Measurements from ENCODE around the gene LYST. TPM values are rescaled to one million over a fixed set of nuclear protein-coding genes. Genes with fewer than 3 reads are reported as not detected.
"Not testable (repeated sequence)": the region's sequence is repeated elsewhere in the genome, so short reads cannot be mapped to it uniquely, and the experiment has no call there.

Gene LYST
- total RNA-seq, 2 donors from 2014 or later, result 21.9 to 41.7 TPM

- Histone ChIP-seq H3K9me3 (no peaks in the 10 kb centered on the region), H3K27me3 (replicated peaks; ENCODE audit: insufficient read depth) (no peaks in the 10 kb centered on the region), H3K4me1 (replicated peaks) (no peaks in the 10 kb centered on the region), H3K36me3 (no peaks in the 10 kb centered on the region), H3K27ac (no peak overlapping the region), H3K4me3 (no peak overlapping the region)
- no peak for DNase-seq (ENCODE audit: low spot score)
- 78% methylated on average over 4 of the region's 4 CpGs for WGBS
- TF ChIP-seq POLR2AphosphoS5 (IDR thresholded peaks at IDR 0.05) (no peak), CTCF (IDR thresholded peaks at IDR 0.05) (no peak), POLR2A (IDR thresholded peaks at IDR 0.05) (no peak)
- intact Hi-C loops (cut with DNase I), result no loop called here
Measured at GRCh38 chr1:235802573-235803346, 63.9 kb downstream of the LYST start.

GRCh38 chr1:235799264-235799663, 67.4 kb downstream of the LYST start:
- WGBS, result 90% methylated on average over 2 of the region's 2 CpGs
- H3K4me3 ChIP-seq, result no peak overlapping the region
- H3K36me3 ChIP-seq, result no peaks in the 10 kb centered on the region
- H3K9me3 ChIP-seq, result no peaks in the 10 kb centered on the region
- no peak for DNase-seq (ENCODE audit: low spot score)
- TF ChIP-seq POLR2A (IDR thresholded peaks at IDR 0.05), result no peak
- TF ChIP-seq POLR2AphosphoS5 (IDR thresholded peaks at IDR 0.05), result no peak
- no peaks in the 10 kb centered on the region for H3K4me1 ChIP-seq (replicated peaks)
- H3K27me3 ChIP-seq (replicated peaks; ENCODE audit: insufficient read depth), result no peaks in the 10 kb centered on the region
- intact Hi-C loops (cut with DNase I), result no loop called here
- no peak overlapping the region for H3K27ac ChIP-seq

- no peaks in the 10 kb centered on the region for H3K4me1 ChIP-seq (replicated peaks)
- no peaks in the 10 kb centered on the region for H3K36me3 ChIP-seq
- H3K27ac ChIP-seq, result no peak overlapping the region
- no peak overlapping the region for H3K4me3 ChIP-seq
- intact Hi-C loops (cut with DNase I), result no loop called here
- H3K27me3 ChIP-seq (replicated peaks; ENCODE audit: insufficient read depth), result no peaks in the 10 kb centered on the region
- no peak for TF ChIP-seq POLR2A (IDR thresholded peaks at IDR 0.05)
- TF ChIP-seq CTCF (IDR thresholded peaks at IDR 0.05), result no peak
- no peak for TF ChIP-seq POLR2AphosphoS5 (IDR thresholded peaks at IDR 0.05)
- 69% methylated on average over 7 of the region's 7 CpGs for WGBS
- DNase-seq (ENCODE audit: low spot score), result no peak
- H3K9me3 ChIP-seq, result no peaks in the 10 kb centered on the region
Measured at GRCh38 chr1:235791532-235792060, 75.1 kb downstream of the LYST start.

GRCh38 chr1:235790123-235790522, 76.6 kb downstream of the LYST start:
- Histone ChIP-seq H3K27ac (no peak overlapping the region), H3K4me3 (no peak overlapping the region), H3K4me1 (replicated peaks) (no peaks in the 10 kb centered on the region), H3K36me3 (no peaks in the 10 kb centered on the region), H3K9me3 (no peaks in the 10 kb centered on the region), H3K27me3 (replicated peaks; ENCODE audit: insufficient read depth) (no peaks in the 10 kb centered on the region)
- TF ChIP-seq POLR2A (IDR thresholded peaks at IDR 0.05), result no peak
- no peak for TF ChIP-seq CTCF (IDR thresholded peaks at IDR 0.05)
- TF ChIP-seq POLR2AphosphoS5 (IDR thresholded peaks at IDR 0.05), result no peak
- intact Hi-C loops (cut with DNase I), result no loop called here
- no peak for DNase-seq (ENCODE audit: low spot score)

- not testable (repeated sequence) for H3K4me3 ChIP-seq; H3K4me1 ChIP-seq (replicated peaks); DNase-seq (ENCODE audit: low spot score); H3K36me3 ChIP-seq; H3K9me3 ChIP-seq; H3K27me3 ChIP-seq (replicated peaks; ENCODE audit: insufficient read depth); H3K27ac ChIP-seq
- intact Hi-C loops (cut with DNase I), result loop anchor here (5.0 kb wide), 1 partner anchor 274 kb away; no protein-coding TSS in a partner anchor
- 94% methylated on average over 8 of the region's 8 CpGs for WGBS
Measured at GRCh38 chr1:235786227-235786898, 80.3 kb downstream of the LYST start.

Data from prostate gland (tissue), 2 donors.